ENCODE data around the gene TLE5.

- TF ChIP-seq, protein P1, sequence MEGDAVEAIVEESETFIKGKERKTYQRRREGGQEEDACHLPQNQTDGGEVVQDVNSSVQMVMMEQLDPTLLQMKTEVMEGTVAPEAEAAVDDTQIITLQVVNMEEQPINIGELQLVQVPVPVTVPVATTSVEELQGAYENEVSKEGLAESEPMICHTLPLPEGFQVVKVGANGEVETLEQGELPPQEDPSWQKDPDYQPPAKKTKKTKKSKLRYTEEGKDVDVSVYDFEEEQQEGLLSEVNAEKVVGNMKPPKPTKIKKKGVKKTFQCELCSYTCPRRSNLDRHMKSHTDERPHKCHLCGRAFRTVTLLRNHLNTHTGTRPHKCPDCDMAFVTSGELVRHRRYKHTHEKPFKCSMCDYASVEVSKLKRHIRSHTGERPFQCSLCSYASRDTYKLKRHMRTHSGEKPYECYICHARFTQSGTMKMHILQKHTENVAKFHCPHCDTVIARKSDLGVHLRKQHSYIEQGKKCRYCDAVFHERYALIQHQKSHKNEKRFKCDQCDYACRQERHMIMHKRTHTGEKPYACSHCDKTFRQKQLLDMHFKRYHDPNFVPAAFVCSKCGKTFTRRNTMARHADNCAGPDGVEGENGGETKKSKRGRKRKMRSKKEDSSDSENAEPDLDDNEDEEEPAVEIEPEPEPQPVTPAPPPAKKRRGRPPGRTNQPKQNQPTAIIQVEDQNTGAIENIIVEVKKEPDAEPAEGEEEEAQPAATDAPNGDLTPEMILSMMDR (IDR thresholded peaks at IDR 0.05; ENCODE audit: poor library complexity, severe bottlenecking): peak; percentile 66
- no peak for TF ChIP-seq EP300 (conservative IDR thresholded peaks at IDR 0.05; ENCODE audit: poor library complexity, severe bottlenecking)
- TF ChIP-seq EZH2 (IDR thresholded peaks at IDR 0.05; ENCODE audit: borderline replicate concordance, insufficient read depth, low read length, poor library complexity, severe bottlenecking): no peak
- no peak for TF ChIP-seq TAF1 (IDR thresholded peaks at IDR 0.05; ENCODE audit: low read depth)
- no peak for TF ChIP-seq MXI1 (conservative IDR thresholded peaks at IDR 0.05; ENCODE audit: poor library complexity, severe bottlenecking)
- TF ChIP-seq RAD21 (conservative IDR thresholded peaks at IDR 0.05): peak; percentile 33
- TF ChIP-seq POLR2AphosphoS5 (IDR thresholded peaks at IDR 0.05): no peak
- TF ChIP-seq SMC3 (conservative IDR thresholded peaks at IDR 0.05; ENCODE audit: poor library complexity): peak; percentile 57
Observed at GRCh38 chr19:3108775-3109174, 46.5 kb upstream of the TLE5 start.
